Measurements from ENCODE around the gene MUC3A. TPM values are rescaled to one million over a fixed set of nuclear protein-coding genes. Genes with fewer than 3 reads are reported as not detected.
A peak's percentile ranks its signal among the peaks of the same experiment; 100 is the strongest.

The MUC3A gene
- polyA plus RNA-seq, 1 experiment, result not detected

DNA sequence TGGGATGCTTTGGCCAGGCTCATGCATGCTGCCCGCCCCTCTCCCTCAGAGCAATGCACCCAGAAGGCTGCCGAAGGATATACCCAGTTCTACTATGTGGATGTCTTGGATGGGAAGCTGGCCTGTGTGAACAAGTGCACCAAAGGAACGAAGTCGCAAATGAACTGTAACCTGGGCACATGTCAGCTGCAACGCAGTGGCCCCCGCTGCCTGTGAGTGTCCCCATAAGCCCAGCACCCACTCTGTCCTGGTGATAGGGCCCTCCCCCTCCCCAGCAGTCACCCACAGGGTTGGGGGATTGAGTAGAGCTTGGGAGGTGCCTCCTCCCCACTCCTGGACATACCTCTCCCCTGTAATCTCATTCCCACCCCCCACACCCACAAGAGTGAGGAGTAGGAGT is 63.6 kb downstream of the MUC3A start:
- H3K9me3 ChIP-seq (ENCODE audit: control insufficient read depth, insufficient read depth, low read length), result no peaks in the 10 kb centered on the region; the same call in 1 of the 2 replicates
- ChIA-PET CTCF (no interaction called here), POLR2A (no interaction called here)
- no peak for TF ChIP-seq CTCF (IDR thresholded peaks at IDR 0.05; ENCODE audit: low read depth, low read length)
- no peak overlapping the region for H3K27ac ChIP-seq (ENCODE audit: low read depth, low read length)
- H3K4me3 ChIP-seq (ENCODE audit: low read depth, low read length), result no peak overlapping the region
- no peak for DNase-seq (ENCODE audit: low read depth, low spot score)
- H3K27me3 ChIP-seq (ENCODE audit: control insufficient read depth, insufficient read depth, low read length), result no peaks in the 10 kb centered on the region

DNA sequence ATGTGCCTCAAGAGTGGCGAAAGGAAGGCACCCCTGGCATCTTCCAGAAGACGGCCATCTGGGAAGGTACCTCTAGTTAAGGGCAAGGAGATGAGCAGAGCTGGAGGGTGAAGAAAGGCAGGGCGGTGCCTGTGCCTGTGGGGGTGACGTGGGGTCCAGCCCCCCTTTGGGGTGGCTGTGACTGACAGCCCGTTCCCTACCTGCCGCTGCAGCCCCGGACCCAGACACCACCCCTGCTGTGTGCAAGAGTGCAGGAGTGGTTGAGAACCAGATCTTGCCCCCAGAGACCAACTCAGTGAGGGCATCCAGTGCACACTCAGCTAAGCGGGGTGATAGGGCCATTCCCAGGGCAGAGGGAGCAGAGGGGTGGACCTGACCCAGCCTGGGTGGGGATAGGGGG is 66.3 kb downstream of the MUC3A start:
- CTCF ChIA-PET, result no interaction called here
- DNase-seq (ENCODE audit: low read depth, low spot score), result no peak
- Histone ChIP-seq H3K27me3 (ENCODE audit: control insufficient read depth, insufficient read depth, low read length) (peaks cover 5% of the 10 kb centered on the region), H3K4me3 (ENCODE audit: low read depth, low read length) (no peak overlapping the region), H3K9me3 (ENCODE audit: control insufficient read depth, insufficient read depth, low read length) (no peaks in the 10 kb centered on the region; the same call in 1 of the 2 replicates), H3K27ac (ENCODE audit: low read depth, low read length) (no peak overlapping the region)
- TF ChIP-seq CTCF (IDR thresholded peaks at IDR 0.05; ENCODE audit: low read depth, low read length), result no peak
- POLR2A ChIA-PET, result no interaction called here

- CTCF ChIA-PET, result no interaction called here
- DNase-seq (ENCODE audit: low read depth, low spot score), result peak; percentile 56
- POLR2A ChIA-PET, result no interaction called here
- TF ChIP-seq CTCF (IDR thresholded peaks at IDR 0.05; ENCODE audit: low read depth, low read length), result no peak
- Histone ChIP-seq H3K4me3 (ENCODE audit: low read depth, low read length) (peak overlapping the region; percentile 72), H3K27me3 (ENCODE audit: control insufficient read depth, insufficient read depth, low read length) (peaks cover 5% of the 10 kb centered on the region), H3K9me3 (ENCODE audit: control insufficient read depth, insufficient read depth, low read length) (no peaks in the 10 kb centered on the region; the same call in 1 of the 2 replicates), H3K27ac (ENCODE audit: low read depth, low read length) (peak overlapping the region; percentile 89)
Measured at GRCh38 chr7:101017064-101017777, 67.9 kb downstream of the MUC3A start.

Small RNAs within 50 kb of the gene (small RNA-seq; reads per million reads assigned to genes)
- gene RN7SL549P (ENCODE audit: insufficient read length, low read depth), result not detected
- gene RPS29P15 (ENCODE audit: insufficient read length, low read depth), result not detected

Other genes with a start within 250 kb of the MUC3A start
- 17.7 and 20.0 TPM in 2 replicates for gene POP7, start 243.4 kb upstream of the MUC3A start, polyA plus RNA-seq (2011; rRNA removed)
- gene EPO, start 229.1 kb upstream of the MUC3A start, polyA plus RNA-seq (2011; rRNA removed), result not detected in 2 replicates
- not detected in 2 replicates for gene ZAN, start 215.9 kb upstream of the MUC3A start, polyA plus RNA-seq (2011; rRNA removed)
- gene EPHB4, start 122.0 kb upstream of the MUC3A start, polyA plus RNA-seq (2011; rRNA removed), result 43.8 and 46.5 TPM in 2 replicates
- 10.8 and 11.2 TPM in 2 replicates for gene SLC12A9, start 96.8 kb upstream of the MUC3A start, polyA plus RNA-seq (2011; rRNA removed)
- 65.9 and 67.3 TPM in 2 replicates for gene TRIP6, start 82.1 kb upstream of the MUC3A start, polyA plus RNA-seq (2011; rRNA removed)
- 42.4 and 51.8 TPM in 2 replicates for gene SRRT, start 74.4 kb upstream of the MUC3A start, polyA plus RNA-seq (2011; rRNA removed)
- gene UFSP1, start 59.8 kb upstream of the MUC3A start, polyA plus RNA-seq (2011; rRNA removed), result 0.48 and 1.3 TPM in 2 replicates
- gene ACHE, start 53.6 kb upstream of the MUC3A start, polyA plus RNA-seq (2011; rRNA removed), result 0.24 and 0.35 TPM in 2 replicates
- gene MUC12, start 20.0 kb downstream of the MUC3A start, polyA plus RNA-seq (2011; rRNA removed), result 1.8 and 2.8 TPM in 2 replicates
- not detected in 2 replicates for gene MUC17, start 70.5 kb downstream of the MUC3A start, polyA plus RNA-seq (2011; rRNA removed)
- 4.0 and 5.3 TPM in 2 replicates for gene TRIM56, start 135.9 kb downstream of the MUC3A start, polyA plus RNA-seq (2011; rRNA removed)
- 356 and 417 TPM in 2 replicates for gene SERPINE1, start 177.6 kb downstream of the MUC3A start, polyA plus RNA-seq (2011; rRNA removed)
- gene AP1S1, start 204.9 kb downstream of the MUC3A start, polyA plus RNA-seq (2011; rRNA removed), result 197 and 227 TPM in 2 replicates
- 0.16 and 0.38 TPM in 2 replicates for gene VGF, start 216.0 kb downstream of the MUC3A start, polyA plus RNA-seq (2011; rRNA removed)
- 0.02 and 0.05 TPM in 2 replicates for gene NAT16, start 230.8 kb downstream of the MUC3A start, polyA plus RNA-seq (2011; rRNA removed)